HG03060 (cell line): ENCODE measurements around the gene KCNK1.
"Not testable (repeated sequence)": the region's sequence is repeated elsewhere in the genome, so short reads cannot be mapped to it uniquely, and the experiment has no call there.

ENCODE experiments used
- ATAC-seq: cut with Tn5 transposase; IDR thresholded peaks from one replicate; pipeline ENCODE4 v1.9.1; 2021; ENCODE audit warnings: low read depth, moderate number of reproducible peaks; ENCODE audit not compliant: unreplicated experiment

Gene KCNK1

GRCh38 chr1:233664804-233665574 is 51.1 kb downstream of the KCNK1 start:
- no peak for ATAC-seq

GRCh38 chr1:233665575-233666270 is 51.8 kb downstream of the KCNK1 start:
- no peak for ATAC-seq

- ATAC-seq = no peak
These were observed 53.8 kb downstream of the KCNK1 start for GRCh38 chr1:233667741-233668140.

- ATAC-seq = no peak
These were observed 54.3 kb downstream of the KCNK1 start for GRCh38 chr1:233668146-233668724.

- peak; percentile 34 for ATAC-seq
These were observed 54.9 kb downstream of the KCNK1 start for GRCh38 chr1:233668725-233669294.

- ATAC-seq = not testable (repeated sequence)
These were observed 56.5 kb downstream of the KCNK1 start for GRCh38 chr1:233670363-233670762.

- ATAC-seq = no peak
These were observed 57.4 kb downstream of the KCNK1 start for GRCh38 chr1:233671286-233671685.

GRCh38 chr1:233672732-233673131 is 58.8 kb downstream of the KCNK1 start:
- no peak for ATAC-seq

GRCh38 chr1:233673261-233673946 is 59.5 kb downstream of the KCNK1 start:
- ATAC-seq = no peak

- no peak for ATAC-seq
These were observed 60.1 kb downstream of the KCNK1 start for GRCh38 chr1:233673947-233674431.

- ATAC-seq = no peak
These were observed 61.5 kb downstream of the KCNK1 start for GRCh38 chr1:233675446-233675845.

- peak; percentile 82 for ATAC-seq
These were observed 62.0 kb downstream of the KCNK1 start for GRCh38 chr1:233675893-233676292.

GRCh38 chr1:233677690-233678354 is 63.9 kb downstream of the KCNK1 start:
- no peak for ATAC-seq

- no peak for ATAC-seq
These were observed 65.1 kb downstream of the KCNK1 start for GRCh38 chr1:233679030-233679429.

GRCh38 chr1:233679591-233680373 is 65.9 kb downstream of the KCNK1 start:
- no peak for ATAC-seq

- no peak for ATAC-seq
These were observed 67.4 kb downstream of the KCNK1 start for GRCh38 chr1:233681285-233681684.

GRCh38 chr1:233686653-233687052 is 72.7 kb downstream of the KCNK1 start:
- ATAC-seq = not testable (repeated sequence)

- no peak for ATAC-seq
These were observed 75.3 kb downstream of the KCNK1 start for GRCh38 chr1:233689017-233689747.
